GM04504 (cell line): Measurements from ENCODE around the gene HOXA3.

ENCODE experiments used
- DNase-seq: peaks from one replicate; pipeline ENCODE4 v3.0.0-alpha.2; 2012; ENCODE audit warnings: low read depth

Gene HOXA3

GRCh38 chr7:27113991-27114769, 38.2 kb downstream of the HOXA3 start:
- DNase-seq = no peak

GRCh38 chr7:27112955-27113949, 39.1 kb downstream of the HOXA3 start:
- no peak for DNase-seq

GRCh38 chr7:27112361-27112760, 40.0 kb downstream of the HOXA3 start:
- DNase-seq = no peak

GRCh38 chr7:27111751-27112277, 40.6 kb downstream of the HOXA3 start:
- DNase-seq = no peak

GRCh38 chr7:27111042-27111750, 41.2 kb downstream of the HOXA3 start:
- peak; percentile 38 for DNase-seq

- DNase-seq = peak; percentile 58
Observed at GRCh38 chr7:27110186-27111031, 42.0 kb downstream of the HOXA3 start.

- no peak for DNase-seq
Observed at GRCh38 chr7:27109466-27110185, 42.8 kb downstream of the HOXA3 start.

GRCh38 chr7:27108390-27109127, 43.8 kb downstream of the HOXA3 start:
- DNase-seq = no peak

GRCh38 chr7:27107391-27108381, 44.7 kb downstream of the HOXA3 start:
- DNase-seq = no peak

GRCh38 chr7:27106901-27107240, 45.5 kb downstream of the HOXA3 start:
- no peak for DNase-seq

- DNase-seq = no peak
Observed at GRCh38 chr7:27106181-27106900, 46.0 kb downstream of the HOXA3 start.

GRCh38 chr7:27105301-27106031, 46.9 kb downstream of the HOXA3 start:
- no peak for DNase-seq

- no peak for DNase-seq
Observed at GRCh38 chr7:27104341-27105058, 47.9 kb downstream of the HOXA3 start.

- DNase-seq = no peak
Observed at GRCh38 chr7:27103489-27104226, 48.7 kb downstream of the HOXA3 start.

- no peak for DNase-seq
Observed at GRCh38 chr7:27102581-27103442, 49.6 kb downstream of the HOXA3 start, which contains the start of gene HOXA2. Gene HOXA2 (minus strand): TSS chr7:27102683. CDS start chr7:27102500, 183 bp downstream.
